GM18907 (cell line): ENCODE measurements around the gene FAM110D.

Experiments
- ATAC-seq: cut with Tn5 transposase; IDR thresholded peaks from one replicate; pipeline ENCODE4 v1.9.1; 2021; ENCODE audit warnings: mild to moderate bottlenecking, moderate library complexity; ENCODE audit not compliant: unreplicated experiment

Gene FAM110D

GRCh38 chr1:26184086-26184485 is 25.2 kb downstream of the FAM110D start:
- no peak for ATAC-seq

GRCh38 chr1:26184883-26185282 is 26.0 kb downstream of the FAM110D start:
- no peak for ATAC-seq

- ATAC-seq, result no peak
These were observed 29.0 kb downstream of the FAM110D start for GRCh38 chr1:26187882-26188281.

GRCh38 chr1:26188477-26188876 is 29.6 kb downstream of the FAM110D start:
- ATAC-seq, result no peak

GRCh38 chr1:26189331-26189730 is 30.5 kb downstream of the FAM110D start:
- no peak for ATAC-seq

- ATAC-seq, result no peak
These were observed 30.9 kb downstream of the FAM110D start for GRCh38 chr1:26189751-26190275.

GRCh38 chr1:26190373-26190987 is 31.6 kb downstream of the FAM110D start, which contains the start of gene CATSPER4:
Gene CATSPER4 (plus strand): TSS chr1:26190602. CDS start chr1:26190628, 26 bp downstream.
- ATAC-seq, result no peak

- ATAC-seq, result no peak
These were observed 32.9 kb downstream of the FAM110D start for GRCh38 chr1:26191739-26192138.

- ATAC-seq, result no peak
These were observed 36.9 kb downstream of the FAM110D start for GRCh38 chr1:26195805-26196204.

GRCh38 chr1:26197301-26197700 is 38.4 kb downstream of the FAM110D start:
- no peak for ATAC-seq

GRCh38 chr1:26197813-26198212 is 38.9 kb downstream of the FAM110D start:
- ATAC-seq, result no peak

GRCh38 chr1:26200413-26200812 is 41.5 kb downstream of the FAM110D start:
- no peak for ATAC-seq

GRCh38 chr1:26203642-26204318 is 44.9 kb downstream of the FAM110D start:
- ATAC-seq, result no peak

- no peak for ATAC-seq
These were observed 51.4 kb downstream of the FAM110D start for GRCh38 chr1:26210147-26210870.

- ATAC-seq, result no peak
These were observed 53.8 kb downstream of the FAM110D start for GRCh38 chr1:26212726-26213125.

GRCh38 chr1:26213335-26213905 is 54.5 kb downstream of the FAM110D start:
- ATAC-seq, result no peak
